ENCODE data around the gene PRKCE.

- no peak for TF ChIP-seq CTCF (IDR thresholded peaks at IDR 0.05)
- no peak for TF ChIP-seq EZH2 (IDR thresholded peaks at IDR 0.05; ENCODE audit: borderline replicate concordance, insufficient read depth, low read depth, low read length, poor library complexity, severe bottlenecking)
These were observed 512.5 kb downstream of the PRKCE start for GRCh38 chr2:46163804-46164528.
